PC-3 (cell line): ENCODE results near the gene PCSK2.

Source experiments
- EZH2 ChIP-seq: fragments of 300-600 bp; sonication (generic); IDR thresholded peaks from one replicate; pipeline ENCODE4 v1.6.1; 2017; ENCODE audit warnings: antibody characterized with exemption, mild to moderate bottlenecking, low read length; ENCODE audit not compliant: unreplicated experiment
- EZH2phosphoT487 ChIP-seq: fragments of 300-600 bp; sonication (generic); IDR thresholded peaks from 2 replicates; pipeline ENCODE4 v1.6.1; 2018; ENCODE audit warnings: mild to moderate bottlenecking, antibody characterized with exemption, low read length, borderline replicate concordance
- TF ChIP-seq, protein P1 (sequence below): fragments of 300-600 bp; sonication (generic); conservative IDR thresholded peaks from 2 replicates; pipeline ENCODE4 v1.5.1; 2017; ENCODE audit warnings: antibody characterized with exemption, low read depth, mild to moderate bottlenecking, low read length

DNA sequence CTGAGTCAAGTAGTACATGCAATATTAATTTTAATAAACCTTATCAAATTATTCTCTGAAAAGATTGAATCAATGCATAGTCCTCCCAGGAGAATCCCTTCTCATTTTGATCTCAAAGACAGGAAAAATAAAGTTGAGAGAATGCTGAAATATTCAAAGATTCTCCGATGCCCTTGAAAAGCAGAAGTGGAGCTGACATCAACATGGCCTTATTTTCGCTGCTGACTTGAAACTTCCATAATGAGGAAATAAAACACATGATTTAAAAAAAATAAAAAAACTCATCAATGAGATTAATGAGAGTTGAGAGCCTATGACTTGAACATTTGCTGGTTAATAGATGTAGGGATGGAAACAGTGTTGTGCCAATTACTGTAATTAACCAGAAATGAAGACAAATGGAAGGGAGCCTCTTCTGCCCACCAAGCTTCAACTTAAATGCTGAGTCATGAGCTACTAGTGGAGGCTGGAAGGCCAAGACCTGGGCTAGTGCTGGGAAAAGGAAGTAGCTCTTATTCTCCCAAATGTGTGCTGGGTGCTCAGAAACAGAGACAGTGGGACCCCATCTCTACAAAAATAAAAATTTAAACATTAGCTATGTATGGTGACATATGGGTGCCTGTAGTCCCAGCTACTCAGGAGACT lies 164.4 kb downstream of the PCSK2 start:
- TF ChIP-seq, protein P1, sequence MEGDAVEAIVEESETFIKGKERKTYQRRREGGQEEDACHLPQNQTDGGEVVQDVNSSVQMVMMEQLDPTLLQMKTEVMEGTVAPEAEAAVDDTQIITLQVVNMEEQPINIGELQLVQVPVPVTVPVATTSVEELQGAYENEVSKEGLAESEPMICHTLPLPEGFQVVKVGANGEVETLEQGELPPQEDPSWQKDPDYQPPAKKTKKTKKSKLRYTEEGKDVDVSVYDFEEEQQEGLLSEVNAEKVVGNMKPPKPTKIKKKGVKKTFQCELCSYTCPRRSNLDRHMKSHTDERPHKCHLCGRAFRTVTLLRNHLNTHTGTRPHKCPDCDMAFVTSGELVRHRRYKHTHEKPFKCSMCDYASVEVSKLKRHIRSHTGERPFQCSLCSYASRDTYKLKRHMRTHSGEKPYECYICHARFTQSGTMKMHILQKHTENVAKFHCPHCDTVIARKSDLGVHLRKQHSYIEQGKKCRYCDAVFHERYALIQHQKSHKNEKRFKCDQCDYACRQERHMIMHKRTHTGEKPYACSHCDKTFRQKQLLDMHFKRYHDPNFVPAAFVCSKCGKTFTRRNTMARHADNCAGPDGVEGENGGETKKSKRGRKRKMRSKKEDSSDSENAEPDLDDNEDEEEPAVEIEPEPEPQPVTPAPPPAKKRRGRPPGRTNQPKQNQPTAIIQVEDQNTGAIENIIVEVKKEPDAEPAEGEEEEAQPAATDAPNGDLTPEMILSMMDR: no peak
- TF ChIP-seq EZH2 (no peak), EZH2phosphoT487 (no peak)
